Natural killer cell treated with Interleukin-12 subunit alpha and Interleukin-12 subunit beta and Interleukin-15 and Interleukin-18, amount 100 ng/mL, for 72 hours (primary cell): Measurements from ENCODE around the gene HECW1. TPM values are rescaled to one million over a fixed set of nuclear protein-coding genes. Genes with fewer than 3 reads are reported as not detected.

Source experiments
- ATAC-seq, 2 donors: fragments of 150-1000 bp; cut with Tn5 transposase in 1 of 2; sonication (Bioruptor Pico), chemical (Tn5 transposase) in 1 of 2; 2 replicates each; pipeline ENCODE4 v1.10.0; 2021
- DNase-seq: peaks from one replicate; pipeline ENCODE4 v3.0.0; 2022; ENCODE audit warnings: low spot score
- H3K27ac Mint-ChIP-seq, 2 donors: 1 replicate in 1 of 2; 2 replicates in 1 of 2; pipeline ENCODE4 v1.8.0; 2022; ENCODE audit warnings: mixed read lengths in 2 of 2, mild to moderate bottlenecking in 1 of 2, moderate library complexity in 1 of 2
- H3K27me3 Mint-ChIP-seq, 2 donors: 1 replicate in 1 of 2; 2 replicates in 1 of 2; pipeline ENCODE4 v1.8.0; 2022; ENCODE audit warnings: mixed read lengths in 2 of 2
- H3K36me3 Mint-ChIP-seq: one replicate; pipeline ENCODE4 v1.8.0; 2022; ENCODE audit warnings: mixed read lengths
- H3K4me1 Mint-ChIP-seq, 2 donors: 1 replicate in 1 of 2; 2 replicates in 1 of 2; pipeline ENCODE4 v1.8.0; 2022; ENCODE audit warnings: low read depth in 2 of 2, mixed read lengths in 2 of 2, mild to moderate bottlenecking in 1 of 2
- H3K4me3 Mint-ChIP-seq: one replicate; pipeline ENCODE4 v1.8.0; 2022; ENCODE audit warnings: mixed read lengths
- H3K9me3 Mint-ChIP-seq: 2 replicates; pipeline ENCODE4 v1.8.0; 2022; ENCODE audit warnings: mixed read lengths
- total RNA-seq, 2 donors: library from RNA; stranded (reverse); gene quantifications; one replicate each; pipeline ENCODE4 v1.2.3, GENCODE V29; 2022

HECW1 gene
- total RNA-seq, 2 donors from 2014 or later, result not detected

- Mint-ChIP-seq H3K27ac (no peak overlapping the region), H3K4me1 (no peaks in the 10 kb centered on the region), H3K27me3 (peaks cover 32 to 43% of the 10 kb centered on the region in 2 donors), H3K9me3 (no peaks in the 10 kb centered on the region), H3K4me3 (no peak overlapping the region), H3K36me3 (no peaks in the 10 kb centered on the region)
- DNase-seq (no peak), ATAC-seq (no peak)
Measured at GRCh38 chr7:43492896-43493295, 380.4 kb downstream of the HECW1 start.

- Mint-ChIP-seq H3K9me3 (no peaks in the 10 kb centered on the region), H3K27me3 (peaks cover 29 to 49% of the 10 kb centered on the region in 2 donors), H3K36me3 (no peaks in the 10 kb centered on the region), H3K4me3 (no peak overlapping the region), H3K27ac (no peak overlapping the region), H3K4me1 (no peaks in the 10 kb centered on the region)
- ATAC-seq, result no peak
- DNase-seq, result no peak
Measured at GRCh38 chr7:43495572-43495971, 383.1 kb downstream of the HECW1 start.

DNA sequence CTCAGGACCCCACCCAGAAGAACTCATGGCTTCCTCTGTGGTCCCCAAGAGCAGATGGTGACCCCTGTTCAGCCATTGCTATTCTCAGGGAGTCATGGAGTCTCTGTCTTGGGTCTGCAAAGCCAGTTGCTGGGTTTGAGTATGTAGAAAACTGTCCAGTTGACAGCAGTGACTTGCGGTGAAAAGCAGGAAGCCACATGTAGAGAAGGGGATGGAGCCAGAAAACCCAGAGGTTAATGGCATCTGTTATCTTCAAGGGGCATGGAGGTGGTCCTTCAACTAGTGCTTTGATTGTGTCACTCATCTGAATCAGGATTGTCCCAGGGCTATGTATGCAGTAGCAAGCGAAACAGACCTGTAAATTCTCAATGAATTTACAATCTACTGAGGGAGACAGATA lies 384.1 kb downstream of the HECW1 start:
- no peaks in the 10 kb centered on the region for H3K9me3 Mint-ChIP-seq
- no peaks in the 10 kb centered on the region for H3K4me1 Mint-ChIP-seq
- DNase-seq (no peak), ATAC-seq (no peak)
- H3K27ac Mint-ChIP-seq, result no peak overlapping the region
- no peak overlapping the region for H3K4me3 Mint-ChIP-seq
- peaks cover 31 to 56% of the 10 kb centered on the region in 2 donors for H3K27me3 Mint-ChIP-seq
- H3K36me3 Mint-ChIP-seq, result no peaks in the 10 kb centered on the region

DNA sequence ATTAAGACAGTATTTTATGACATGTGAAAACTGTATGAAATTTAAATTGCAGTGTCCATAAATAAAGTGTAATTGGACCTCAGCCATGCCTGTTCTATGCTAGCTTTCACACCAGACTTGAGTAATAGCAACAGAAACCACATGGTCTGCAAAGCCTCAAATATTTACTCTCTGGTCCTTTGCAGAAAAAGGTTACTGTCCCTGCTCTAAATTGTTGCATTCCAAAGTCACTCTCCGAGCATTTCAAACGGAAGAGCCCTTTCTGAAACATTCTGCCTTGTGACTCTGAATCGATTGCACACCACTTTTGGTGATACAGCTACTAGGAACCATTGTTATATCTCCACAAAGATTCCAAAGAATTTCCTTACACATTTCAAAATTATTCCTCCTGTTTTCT lies 389.4 kb downstream of the HECW1 start:
- H3K27ac Mint-ChIP-seq, result no peak overlapping the region
- peaks cover 17 to 33% of the 10 kb centered on the region in 2 donors for H3K27me3 Mint-ChIP-seq
- no peak overlapping the region for H3K4me3 Mint-ChIP-seq
- DNase-seq, result no peak
- no peak for ATAC-seq
- no peaks in the 10 kb centered on the region for H3K4me1 Mint-ChIP-seq
- no peaks in the 10 kb centered on the region for H3K9me3 Mint-ChIP-seq
- no peaks in the 10 kb centered on the region for H3K36me3 Mint-ChIP-seq

GRCh38 chr7:43502941-43503340 lies 390.5 kb downstream of the HECW1 start:
- ATAC-seq, result no peak
- no peak for DNase-seq
- Mint-ChIP-seq H3K4me3 (no peak overlapping the region), H3K27me3 (peaks cover 15 to 28% of the 10 kb centered on the region in 2 donors), H3K4me1 (no peaks in the 10 kb centered on the region), H3K9me3 (no peaks in the 10 kb centered on the region), H3K36me3 (no peaks in the 10 kb centered on the region), H3K27ac (no peak overlapping the region)

DNA sequence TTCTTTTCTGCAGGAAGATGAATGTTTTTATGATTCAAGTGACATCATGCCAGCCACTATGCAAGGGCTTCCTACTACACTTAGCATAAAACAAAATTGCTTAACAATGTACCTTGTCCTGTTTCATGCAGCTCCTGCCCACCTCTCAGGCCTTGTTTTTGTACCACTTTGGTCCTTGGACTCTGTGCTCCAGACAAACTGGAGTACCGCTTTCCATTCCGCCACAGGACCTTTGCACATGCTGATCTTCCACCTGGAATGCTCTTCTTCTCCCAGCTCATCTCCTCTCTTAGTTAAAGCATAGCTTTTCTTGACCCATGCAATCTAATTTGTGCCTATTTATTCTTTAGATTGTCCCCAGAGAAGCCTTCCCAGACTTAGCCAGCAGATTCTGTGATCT lies 393.0 kb downstream of the HECW1 start:
- DNase-seq (no peak), ATAC-seq (no peak)
- no peaks in the 10 kb centered on the region for H3K9me3 Mint-ChIP-seq
- no peaks in the 10 kb centered on the region for H3K4me1 Mint-ChIP-seq
- H3K4me3 Mint-ChIP-seq, result no peak overlapping the region
- H3K27me3 Mint-ChIP-seq, result peaks cover 14 to 28% of the 10 kb centered on the region in 2 donors
- H3K36me3 Mint-ChIP-seq, result no peaks in the 10 kb centered on the region
- no peak overlapping the region for H3K27ac Mint-ChIP-seq

DNA sequence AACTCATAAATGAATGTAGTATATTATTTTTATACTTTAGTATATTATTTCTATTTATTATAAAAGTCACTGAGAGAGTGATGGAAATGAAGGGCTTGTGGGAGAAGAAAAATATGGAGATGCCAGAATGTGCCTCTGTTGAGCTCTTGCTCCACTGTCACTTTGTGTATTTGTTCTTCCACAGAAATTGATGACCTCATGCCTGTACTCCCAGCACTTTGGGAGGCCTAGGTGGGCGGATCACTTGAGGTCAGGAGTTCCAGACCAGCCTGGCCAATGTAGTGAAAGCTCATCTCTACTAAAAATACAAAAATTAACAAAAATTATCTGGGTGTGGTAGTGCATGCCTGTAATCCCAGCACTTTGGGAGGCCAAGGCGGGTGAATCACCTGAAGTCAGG lies 394.0 kb downstream of the HECW1 start:
- no peaks in the 10 kb centered on the region for H3K36me3 Mint-ChIP-seq
- DNase-seq (no peak), ATAC-seq (no peak)
- H3K4me1 Mint-ChIP-seq, result no peaks in the 10 kb centered on the region
- H3K4me3 Mint-ChIP-seq, result no peak overlapping the region
- H3K27me3 Mint-ChIP-seq, result peaks cover 13 to 25% of the 10 kb centered on the region in 2 donors
- no peaks in the 10 kb centered on the region for H3K9me3 Mint-ChIP-seq
- H3K27ac Mint-ChIP-seq, result no peak overlapping the region

DNA sequence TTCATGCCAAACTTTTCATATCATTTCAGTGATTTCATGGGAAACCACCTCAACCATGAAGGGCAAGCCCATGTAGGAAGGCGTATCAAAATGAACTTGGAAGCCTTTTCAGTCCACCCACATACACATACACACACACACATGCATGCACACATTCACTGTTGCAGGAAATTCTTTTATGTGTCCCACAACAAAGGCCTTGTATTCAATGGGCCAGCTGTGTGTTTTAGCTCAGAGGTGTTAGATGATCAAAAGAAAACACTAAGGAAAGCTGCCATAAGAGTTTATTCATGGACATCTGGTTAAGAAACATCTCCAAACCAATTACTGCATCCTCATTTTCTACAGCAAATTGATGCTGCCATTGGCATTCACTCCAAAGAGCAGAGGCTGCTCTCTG lies 396.0 kb downstream of the HECW1 start:
- Mint-ChIP-seq H3K36me3 (no peaks in the 10 kb centered on the region), H3K4me1 (peaks cover 0 to 5% of the 10 kb centered on the region in 2 donors)

DNA sequence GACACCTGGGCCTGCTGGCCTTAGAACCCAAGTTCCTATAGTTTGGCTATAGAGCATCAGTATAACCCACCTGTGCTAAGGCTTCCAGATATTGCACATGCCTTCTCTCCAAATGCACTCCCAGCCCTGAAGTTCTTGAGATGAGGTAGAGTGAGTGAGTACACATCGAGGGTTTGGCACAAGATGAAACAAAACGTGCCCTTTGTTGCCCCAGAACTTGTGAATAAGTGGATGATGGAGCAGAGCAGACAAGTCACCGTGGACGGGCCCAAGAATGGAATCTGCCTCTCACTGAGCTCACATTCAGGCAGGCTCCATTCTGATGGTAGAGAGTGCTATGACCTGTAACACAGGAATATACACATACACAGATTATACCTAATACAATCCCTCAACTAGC lies 397.5 kb downstream of the HECW1 start:
- Mint-ChIP-seq H3K9me3 (no peaks in the 10 kb centered on the region), H3K27ac (no peak overlapping the region), H3K27me3 (peaks cover 26 to 28% of the 10 kb centered on the region in 2 donors), H3K4me1 (peaks cover 0 to 10% of the 10 kb centered on the region in 2 donors), H3K36me3 (no peaks in the 10 kb centered on the region), H3K4me3 (no peak overlapping the region)
- ATAC-seq (no peak), DNase-seq (no peak)

More for the DNA sequence above, 396.0 kb downstream of the HECW1 start:
- no peak overlapping the region for H3K4me3 Mint-ChIP-seq
- DNase-seq, result no peak
- no peaks in the 10 kb centered on the region for H3K9me3 Mint-ChIP-seq
- H3K27me3 Mint-ChIP-seq, result peaks cover 20 to 24% of the 10 kb centered on the region in 2 donors
- no peak overlapping the region for H3K27ac Mint-ChIP-seq
- ATAC-seq, result no peak

DNA sequence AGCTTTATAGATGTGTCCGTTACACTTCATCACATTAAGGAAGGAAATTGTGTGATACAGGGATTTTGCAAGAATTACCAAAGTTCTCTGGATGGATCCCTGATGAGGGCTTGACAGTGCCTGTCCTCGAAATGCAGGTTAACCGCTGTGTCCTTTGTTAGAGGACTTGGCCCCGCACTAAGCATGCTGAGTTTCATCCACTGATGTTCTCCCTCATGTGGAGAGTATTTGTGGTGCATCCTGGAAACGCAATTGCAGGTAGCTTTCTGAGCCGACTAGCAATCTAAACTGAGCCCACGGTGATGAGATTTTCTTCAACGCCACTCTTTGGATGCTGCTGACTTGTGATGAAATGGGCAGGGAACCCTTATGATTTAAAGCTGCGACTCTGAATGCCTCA lies 398.6 kb downstream of the HECW1 start:
- ATAC-seq, result no peak
- peaks cover 0 to 10% of the 10 kb centered on the region in 2 donors for H3K4me1 Mint-ChIP-seq
- H3K27ac Mint-ChIP-seq, result no peak overlapping the region
- no peak for DNase-seq
- H3K36me3 Mint-ChIP-seq, result no peaks in the 10 kb centered on the region
- no peak overlapping the region for H3K4me3 Mint-ChIP-seq
- H3K9me3 Mint-ChIP-seq, result no peaks in the 10 kb centered on the region
- H3K27me3 Mint-ChIP-seq, result peaks cover 32 to 34% of the 10 kb centered on the region in 2 donors

DNA sequence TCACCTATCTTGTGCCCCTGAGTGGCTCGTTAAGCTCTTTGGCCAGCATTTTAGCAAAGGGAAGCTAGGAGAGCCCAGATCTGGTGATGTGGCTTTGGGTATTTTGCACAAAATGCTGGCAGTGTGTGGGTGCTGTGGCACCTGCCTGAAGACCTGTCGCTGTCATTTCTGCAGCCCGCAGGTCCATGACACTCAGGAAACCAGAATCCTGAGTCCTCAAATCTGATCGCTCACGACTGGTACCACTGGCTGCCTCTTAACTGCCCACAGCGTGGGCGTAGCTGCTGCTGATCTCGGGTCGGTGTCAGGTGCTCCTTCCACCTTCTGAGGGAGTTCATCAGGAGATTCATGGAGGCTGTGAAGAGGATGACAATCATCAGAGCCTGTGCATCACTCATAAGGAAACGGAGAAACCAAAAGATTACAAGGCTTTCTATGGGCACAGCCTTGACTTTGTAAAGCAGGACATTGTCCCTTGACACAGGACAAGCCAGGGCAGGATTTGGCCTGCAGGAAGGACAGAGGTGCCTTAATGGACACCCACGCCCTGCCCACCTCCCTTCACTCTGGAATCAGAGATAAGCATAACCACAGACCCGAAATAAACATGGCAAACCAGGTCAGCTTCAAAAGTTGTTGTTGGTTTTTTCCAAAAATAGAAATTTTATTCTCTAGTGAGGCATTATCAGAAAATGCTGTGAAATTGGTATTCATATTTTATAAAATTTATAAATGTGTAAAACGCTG lies 399.5 kb downstream of the HECW1 start:
- Mint-ChIP-seq H3K27me3 (peaks cover 30 to 31% of the 10 kb centered on the region in 2 donors), H3K27ac (no peak overlapping the region), H3K9me3 (no peaks in the 10 kb centered on the region), H3K4me1 (peaks cover 0 to 10% of the 10 kb centered on the region in 2 donors), H3K36me3 (no peaks in the 10 kb centered on the region), H3K4me3 (no peak overlapping the region)
- ATAC-seq (no peak), DNase-seq (no peak)

- Mint-ChIP-seq H3K27ac (peak overlapping the region in 1 of 2 donors; percentile 9), H3K27me3 (peaks cover 26 to 27% of the 10 kb centered on the region in 2 donors), H3K9me3 (no peaks in the 10 kb centered on the region), H3K4me1 (peaks cover 0 to 10% of the 10 kb centered on the region in 2 donors), H3K36me3 (no peaks in the 10 kb centered on the region), H3K4me3 (peak overlapping the region; percentile 21)
- ATAC-seq (no peak), DNase-seq (no peak)
Measured at GRCh38 chr7:43513251-43513650, 400.8 kb downstream of the HECW1 start.

DNA sequence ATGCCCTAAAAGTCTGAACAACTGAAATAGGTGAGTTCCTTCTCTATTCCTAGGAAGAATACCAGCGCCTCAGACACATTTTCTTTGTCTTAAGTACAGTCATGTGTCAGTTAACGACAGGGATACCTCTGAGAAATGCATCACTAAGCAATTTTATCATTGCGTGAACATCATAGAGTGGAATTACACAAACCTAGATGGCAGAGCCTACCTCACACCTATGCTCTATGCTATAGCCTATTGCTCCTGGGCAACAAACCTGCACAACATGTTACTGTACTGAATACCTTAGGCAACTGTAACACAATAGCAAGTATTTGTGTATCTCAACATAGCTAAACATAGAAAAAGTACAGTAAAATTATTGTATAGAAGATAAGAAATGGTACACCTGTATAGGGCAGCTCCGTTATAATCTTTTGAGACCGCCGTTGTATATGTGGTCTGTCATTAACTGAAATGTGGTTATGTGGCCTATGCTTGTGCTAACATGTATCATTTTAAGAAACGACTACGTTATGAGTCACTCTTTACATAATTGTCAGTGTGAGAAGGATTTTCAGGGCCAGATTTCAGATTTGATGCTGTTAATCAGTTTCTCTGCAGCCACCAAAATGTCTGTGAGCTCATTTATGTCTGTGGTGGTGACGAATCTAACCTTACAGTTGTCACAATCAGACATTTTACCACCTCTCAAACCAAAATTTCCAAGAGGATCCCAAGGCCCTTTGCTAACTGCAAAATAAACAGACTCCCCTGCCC lies 404.3 kb downstream of the HECW1 start:
- H3K36me3 Mint-ChIP-seq, result no peaks in the 10 kb centered on the region
- H3K27me3 Mint-ChIP-seq, result peaks cover 24 to 29% of the 10 kb centered on the region in 2 donors
- H3K4me1 Mint-ChIP-seq, result peaks cover 0 to 10% of the 10 kb centered on the region in 2 donors
- H3K9me3 Mint-ChIP-seq, result no peaks in the 10 kb centered on the region
- H3K4me3 Mint-ChIP-seq, result peak overlapping the region; percentile 28
- ATAC-seq (peak; percentile 69 to 92), DNase-seq (no peak)
- H3K27ac Mint-ChIP-seq, result peak overlapping the region in 1 of 2 donors; percentile 21

- ATAC-seq (no peak), DNase-seq (no peak)
- no peaks in the 10 kb centered on the region for H3K9me3 Mint-ChIP-seq
- peak overlapping the region in 1 of 2 donors; percentile 21 for H3K27ac Mint-ChIP-seq
- no peak overlapping the region for H3K4me3 Mint-ChIP-seq
- H3K36me3 Mint-ChIP-seq, result no peaks in the 10 kb centered on the region
- peaks cover 0 to 10% of the 10 kb centered on the region in 2 donors for H3K4me1 Mint-ChIP-seq
- H3K27me3 Mint-ChIP-seq, result peaks cover 24 to 26% of the 10 kb centered on the region in 2 donors
Measured at GRCh38 chr7:43517464-43517863, 405.0 kb downstream of the HECW1 start.
